Immature natural killer cell (primary cell): ENCODE measurements around the gene TMEM218. TPM values are rescaled to one million over a fixed set of nuclear protein-coding genes. Genes with fewer than 3 reads are reported as not detected.
A peak's percentile ranks its signal among the peaks of the same experiment; 100 is the strongest.
"Not testable (repeated sequence)": the region's sequence is repeated elsewhere in the genome, so short reads cannot be mapped to it uniquely, and the experiment has no call there.

Experiments used
- DNase-seq, 3 donors: peaks; one replicate each; pipeline ENCODE4 v3.0.0; 2022; ENCODE audit warnings: mixed read lengths in 1 of 3
- H3K27ac Mint-ChIP-seq, 6 donors: one replicate each; pipeline ENCODE4 v1.8.0; 2020; ENCODE audit warnings: mixed read lengths in 6 of 6, mild to moderate bottlenecking in 5 of 6, inconsistent platforms in 4 of 6, moderate library complexity in 3 of 6
- H3K27me3 Mint-ChIP-seq, 3 donors: one replicate each; pipeline ENCODE4 v1.8.0; 2020 to 2021; ENCODE audit warnings: low read depth in 3 of 3, mild to moderate bottlenecking in 3 of 3, mixed read lengths in 3 of 3, moderate library complexity in 3 of 3, inconsistent platforms in 1 of 3
- H3K36me3 Mint-ChIP-seq, 3 donors: one replicate each; pipeline ENCODE4 v1.8.0; 2020; ENCODE audit warnings: mixed read lengths in 3 of 3, inconsistent platforms in 2 of 3, mild to moderate bottlenecking in 2 of 3
- H3K4me1 Mint-ChIP-seq, 2 donors: one replicate each; pipeline ENCODE4 v1.8.0; 2020; ENCODE audit warnings: inconsistent platforms in 2 of 2, mild to moderate bottlenecking in 2 of 2, mixed read lengths in 2 of 2, moderate library complexity in 1 of 2
- H3K4me3 Mint-ChIP-seq, 5 donors: one replicate each; pipeline ENCODE4 v1.8.0; 2020; ENCODE audit warnings: mild to moderate bottlenecking in 5 of 5, mixed read lengths in 5 of 5, inconsistent platforms in 3 of 5, moderate library complexity in 3 of 5
- H3K9me3 Mint-ChIP-seq, 6 donors: one replicate each; pipeline ENCODE4 v1.8.0; 2020; ENCODE audit warnings: mild to moderate bottlenecking in 6 of 6, mixed read lengths in 6 of 6, inconsistent platforms in 4 of 6, moderate library complexity in 3 of 6
- polyA plus RNA-seq, 3 donors: library from polyadenylated mRNA; unstranded; fragments of 300-500 nt; fragmentation: Illumina TruSeq; gene quantifications; one replicate each; pipeline ENCODE4 v1.2.3, GENCODE V29; 2021

Gene TMEM218
- polyA plus RNA-seq, 3 donors from 2014 or later: 39.9 to 54.9 (median 46.6) TPM

DNA sequence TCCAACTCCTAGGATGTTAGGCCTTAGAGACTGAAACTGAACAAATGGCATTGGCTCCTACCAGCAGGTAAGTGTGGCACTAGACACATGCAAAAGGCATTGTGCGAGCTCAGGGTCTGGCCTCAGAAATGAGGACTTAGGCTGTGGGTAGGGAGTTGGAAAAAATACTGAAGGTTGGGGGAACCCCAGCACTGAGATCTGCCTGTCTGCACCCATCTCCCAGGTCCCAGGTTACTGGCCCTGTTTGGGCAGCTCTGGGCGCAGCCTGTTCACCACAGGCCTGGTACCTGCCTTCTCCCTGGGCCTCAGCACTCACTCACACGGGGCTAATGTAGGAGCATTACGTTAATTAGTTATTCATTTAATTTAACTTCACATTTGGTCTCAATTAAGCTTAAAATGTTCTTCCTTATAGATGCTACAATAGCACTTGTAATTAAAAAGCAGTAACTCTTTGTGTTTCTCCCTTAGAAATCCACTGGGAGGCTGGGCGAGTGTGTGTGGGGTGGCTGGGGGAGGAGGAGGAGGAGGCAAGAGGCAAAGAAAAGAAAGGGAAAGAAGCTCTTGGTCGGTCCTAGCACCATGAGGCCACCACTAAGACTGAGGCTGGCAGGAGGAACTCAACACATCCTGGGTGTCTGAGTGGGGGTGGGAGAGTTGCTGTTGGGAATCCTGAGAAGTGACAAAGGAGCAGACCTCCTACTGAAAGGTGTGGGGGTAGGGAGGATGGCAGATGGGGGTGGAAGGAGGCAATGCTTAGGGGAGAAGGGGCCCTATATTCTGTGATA is 19.4 kb downstream of the TMEM218 start:
- Mint-ChIP-seq H3K4me3 (no peak overlapping the region), H3K9me3 (no peaks in the 10 kb centered on the region), H3K36me3 (peaks cover 7 to 22% (median 15%) of the 10 kb centered on the region in 3 donors), H3K27ac (no peak overlapping the region), H3K27me3 (no peaks in the 10 kb centered on the region), H3K4me1 (no peaks in the 10 kb centered on the region)
- DNase-seq: no peak

DNA sequence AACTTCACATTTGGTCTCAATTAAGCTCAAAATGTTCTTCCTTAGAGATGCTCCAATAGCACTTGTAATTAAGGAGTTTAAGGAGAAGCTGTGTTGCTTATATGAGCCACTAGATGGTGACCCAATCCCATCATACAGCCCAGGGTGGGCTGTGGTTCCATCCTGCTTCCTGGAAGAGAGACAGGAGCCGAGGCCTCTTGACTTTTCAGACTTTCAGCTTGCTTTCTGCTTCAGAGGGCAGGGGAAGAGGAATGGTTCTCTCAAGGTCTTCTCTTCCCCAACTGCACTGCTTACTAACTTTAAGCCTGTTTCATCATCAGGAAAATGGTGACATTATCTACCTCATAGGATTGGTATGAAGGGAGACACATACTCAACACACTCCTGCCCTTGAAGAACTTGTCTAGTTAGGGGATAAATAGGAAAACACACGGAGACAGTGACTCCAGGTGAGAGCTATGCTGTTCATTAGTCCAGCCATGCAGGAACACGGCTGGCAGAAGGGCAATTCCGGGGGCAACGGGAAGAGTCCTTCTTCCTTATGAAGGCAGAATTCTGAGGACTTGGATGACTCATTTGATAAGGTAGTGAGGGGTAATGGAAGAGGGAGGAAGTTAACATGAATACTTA is 20.1 kb downstream of the TMEM218 start:
- DNase-seq: peak in 1 of 3 donors; percentile 14
- H3K27me3 Mint-ChIP-seq: peaks cover 0 to 1% (median 0%) of the 10 kb centered on the region in 3 donors
- peaks cover 3 to 17% (median 10%) of the 10 kb centered on the region in 3 donors for H3K36me3 Mint-ChIP-seq
- no peaks in the 10 kb centered on the region for H3K9me3 Mint-ChIP-seq
- no peak overlapping the region for H3K4me3 Mint-ChIP-seq
- H3K4me1 Mint-ChIP-seq: no peaks in the 10 kb centered on the region
- peak overlapping the region in 1 of 6 donors; percentile 28 for H3K27ac Mint-ChIP-seq

DNA sequence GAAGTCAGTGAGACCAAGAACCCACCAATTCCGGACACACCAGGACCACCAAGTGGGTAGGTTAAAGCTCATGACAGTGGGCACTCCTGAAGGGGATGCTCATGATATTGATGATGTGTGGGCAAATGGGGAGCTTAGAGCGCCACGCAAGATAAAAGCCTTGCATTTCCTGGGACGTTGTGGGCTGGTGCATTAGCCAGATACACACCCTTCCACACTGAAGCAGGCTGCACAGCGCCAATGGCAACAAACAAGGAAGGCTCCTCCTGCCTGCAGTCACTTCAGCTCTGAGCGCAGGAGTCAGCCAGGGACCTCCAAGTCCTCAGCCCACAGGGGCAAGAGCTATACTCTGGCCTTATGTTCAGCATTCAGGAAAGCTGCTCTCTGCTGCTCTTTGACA is 20.6 kb downstream of the TMEM218 start:
- Mint-ChIP-seq H3K27me3 (peaks cover 0 to 1% (median 0%) of the 10 kb centered on the region in 3 donors), H3K36me3 (peaks cover under 1 to 12% (median 5%) of the 10 kb centered on the region in 3 donors), H3K27ac (no peak overlapping the region), H3K9me3 (no peaks in the 10 kb centered on the region), H3K4me1 (no peaks in the 10 kb centered on the region), H3K4me3 (no peak overlapping the region)
- no peak for DNase-seq

DNA sequence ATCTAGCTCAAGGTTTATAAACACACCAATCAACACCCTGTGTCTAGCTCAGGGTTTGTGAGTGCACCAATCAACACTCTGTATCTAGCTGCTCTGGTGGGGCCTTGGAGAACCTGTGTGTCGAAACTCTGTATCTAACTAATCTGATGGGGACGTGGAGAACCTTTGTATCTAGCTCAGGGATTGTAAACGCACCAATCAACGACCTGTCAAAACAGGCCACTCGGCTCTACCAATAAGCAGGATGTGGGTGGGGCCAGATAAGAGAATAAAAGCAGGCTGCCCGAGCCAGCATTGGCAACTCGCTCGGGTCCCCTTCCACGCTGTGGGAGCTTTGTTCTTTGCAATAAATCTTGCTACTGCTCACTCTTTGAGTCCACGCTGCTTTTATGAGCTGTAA is 21.3 kb downstream of the TMEM218 start:
- not testable (repeated sequence) for H3K9me3 Mint-ChIP-seq, H3K36me3 Mint-ChIP-seq, DNase-seq, H3K4me1 Mint-ChIP-seq, H3K4me3 Mint-ChIP-seq, H3K27ac Mint-ChIP-seq, H3K27me3 Mint-ChIP-seq

DNA sequence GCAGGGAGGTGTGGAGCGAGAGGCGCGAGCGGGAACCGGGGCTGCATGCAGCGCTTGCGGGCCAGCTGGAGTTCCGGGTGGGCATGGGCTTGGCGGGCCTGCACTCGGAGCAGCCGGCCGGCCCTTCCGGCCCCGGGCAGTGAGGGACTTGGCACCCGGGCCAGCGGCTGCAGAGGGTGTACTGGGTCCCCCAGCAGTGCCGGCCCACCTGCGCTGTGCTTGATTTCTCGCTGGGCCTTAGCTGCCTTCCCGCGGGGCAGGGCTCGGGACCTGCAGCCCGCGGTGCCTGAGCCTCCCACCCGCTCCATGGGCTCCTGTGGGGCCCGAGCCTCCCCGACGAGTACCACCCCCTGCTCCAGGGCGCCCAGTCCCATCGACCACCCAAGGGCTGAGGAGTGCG is 21.9 kb downstream of the TMEM218 start:
- H3K4me1 Mint-ChIP-seq, H3K27me3 Mint-ChIP-seq, H3K36me3 Mint-ChIP-seq, H3K9me3 Mint-ChIP-seq, H3K4me3 Mint-ChIP-seq, H3K27ac Mint-ChIP-seq, DNase-seq: not testable (repeated sequence)

DNA sequence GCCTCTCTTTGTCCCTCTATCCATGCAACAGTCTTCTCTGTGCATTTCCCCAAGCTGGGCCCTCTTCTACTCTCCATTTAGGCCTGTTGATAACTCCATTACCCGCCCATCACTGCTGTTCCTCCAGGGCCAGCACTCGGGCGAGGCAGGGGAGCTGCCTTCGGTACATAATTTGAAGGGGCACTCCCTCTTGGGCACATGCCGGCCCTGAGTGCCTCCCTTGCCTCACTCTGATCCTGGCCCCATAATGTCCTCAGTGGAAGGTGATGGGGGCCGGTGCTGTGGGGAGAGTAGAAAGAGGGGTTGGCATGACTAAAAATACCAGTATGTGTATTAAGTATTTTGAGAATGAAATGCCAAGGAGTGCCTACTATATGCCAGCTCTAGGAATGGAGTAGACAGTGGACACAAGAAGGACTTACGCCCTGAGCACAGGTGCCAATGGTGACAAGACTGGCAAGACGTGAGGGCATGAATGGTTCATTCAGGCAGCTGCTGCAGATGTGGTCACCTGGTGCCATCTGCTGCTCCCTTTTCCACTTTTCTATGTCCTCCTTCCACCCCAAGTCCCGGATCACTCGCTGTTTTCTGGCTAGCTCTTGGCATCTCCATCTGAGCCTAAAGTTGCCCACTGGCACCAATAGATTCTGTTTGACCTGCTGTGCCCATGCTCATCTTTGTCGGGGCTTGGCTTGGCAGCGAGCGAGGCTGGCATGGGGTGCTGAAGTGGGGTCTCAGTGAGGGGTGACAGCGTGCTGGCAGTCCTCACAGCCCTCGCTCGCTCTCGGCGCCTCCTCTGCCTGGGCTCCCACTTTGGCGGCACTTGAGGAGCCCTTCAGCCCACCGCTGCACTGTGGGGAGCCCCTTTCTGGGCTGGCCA is 22.6 kb downstream of the TMEM218 start:
- Mint-ChIP-seq H3K4me1 (no peaks in the 10 kb centered on the region), H3K27me3 (peaks cover 0 to 3% (median 0%) of the 10 kb centered on the region in 3 donors), H3K36me3 (peaks cover 0 to 4% (median 4%) of the 10 kb centered on the region in 3 donors), H3K27ac (no peak overlapping the region), H3K9me3 (no peaks in the 10 kb centered on the region), H3K4me3 (no peak overlapping the region)
- DNase-seq: no peak

DNA sequence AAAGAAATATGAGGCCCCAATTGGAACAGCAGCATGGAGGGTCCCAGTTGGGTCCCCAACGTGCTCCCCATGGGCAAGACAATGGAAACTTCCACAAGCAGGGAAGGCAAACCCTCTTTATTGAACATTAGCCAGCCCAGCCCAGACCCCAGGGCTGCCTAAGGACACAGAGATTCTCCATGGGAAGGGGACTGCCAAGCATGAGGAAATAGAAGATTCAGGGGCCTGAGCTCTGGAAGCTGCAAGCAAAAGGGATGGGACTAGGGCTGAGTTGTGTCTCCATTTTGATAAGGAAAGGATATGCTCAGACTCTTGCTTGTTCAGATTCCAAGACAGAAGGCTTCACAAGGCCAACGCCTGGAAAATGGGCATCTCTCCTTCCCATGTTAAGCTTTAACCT is 23.3 kb downstream of the TMEM218 start:
- Mint-ChIP-seq H3K27ac (no peak overlapping the region), H3K4me1 (no peaks in the 10 kb centered on the region), H3K4me3 (no peak overlapping the region), H3K27me3 (peaks cover 0 to 3% (median 0%) of the 10 kb centered on the region in 3 donors), H3K36me3 (peaks cover 0 to 4% (median 4%) of the 10 kb centered on the region in 3 donors), H3K9me3 (no peaks in the 10 kb centered on the region)
- no peak for DNase-seq

DNA sequence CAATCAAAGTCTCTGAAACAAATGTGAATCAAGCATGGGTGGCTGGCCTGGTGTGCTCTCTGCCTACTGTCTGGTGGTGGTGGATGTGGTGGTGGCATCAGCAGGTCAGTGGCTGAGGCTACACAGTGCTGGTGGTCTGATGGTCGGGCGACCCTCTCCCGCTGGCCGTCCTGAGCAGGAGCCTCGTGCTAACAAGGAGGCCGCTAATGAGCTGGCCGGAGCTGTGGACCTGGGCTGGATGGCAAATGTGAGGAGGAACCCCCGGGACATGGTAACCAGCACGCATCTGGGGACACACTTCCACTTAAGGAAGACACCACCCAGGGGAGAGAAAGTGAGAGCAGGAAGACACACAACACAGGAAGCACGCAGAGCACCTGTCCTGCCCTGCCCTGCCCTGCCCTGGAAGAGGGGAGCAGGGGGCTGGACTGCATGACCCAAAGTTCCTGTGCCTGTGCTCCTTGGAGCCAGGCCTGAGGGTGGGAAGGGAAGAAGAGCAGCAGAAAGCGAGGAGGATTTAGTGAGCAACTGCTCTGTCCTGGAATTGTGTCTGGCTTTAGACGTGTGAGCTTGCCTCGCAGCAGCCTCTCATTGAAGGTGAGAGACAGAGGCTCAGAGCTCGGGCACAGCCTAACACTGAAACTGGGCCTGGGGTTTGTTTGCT is 24.7 kb downstream of the TMEM218 start:
- Mint-ChIP-seq H3K36me3 (peaks cover 0 to 4% (median 4%) of the 10 kb centered on the region in 3 donors), H3K4me3 (no peak overlapping the region), H3K27me3 (peaks cover 0 to 3% (median 1%) of the 10 kb centered on the region in 3 donors), H3K9me3 (no peaks in the 10 kb centered on the region), H3K27ac (no peak overlapping the region), H3K4me1 (no peaks in the 10 kb centered on the region)
- no peak for DNase-seq

DNA sequence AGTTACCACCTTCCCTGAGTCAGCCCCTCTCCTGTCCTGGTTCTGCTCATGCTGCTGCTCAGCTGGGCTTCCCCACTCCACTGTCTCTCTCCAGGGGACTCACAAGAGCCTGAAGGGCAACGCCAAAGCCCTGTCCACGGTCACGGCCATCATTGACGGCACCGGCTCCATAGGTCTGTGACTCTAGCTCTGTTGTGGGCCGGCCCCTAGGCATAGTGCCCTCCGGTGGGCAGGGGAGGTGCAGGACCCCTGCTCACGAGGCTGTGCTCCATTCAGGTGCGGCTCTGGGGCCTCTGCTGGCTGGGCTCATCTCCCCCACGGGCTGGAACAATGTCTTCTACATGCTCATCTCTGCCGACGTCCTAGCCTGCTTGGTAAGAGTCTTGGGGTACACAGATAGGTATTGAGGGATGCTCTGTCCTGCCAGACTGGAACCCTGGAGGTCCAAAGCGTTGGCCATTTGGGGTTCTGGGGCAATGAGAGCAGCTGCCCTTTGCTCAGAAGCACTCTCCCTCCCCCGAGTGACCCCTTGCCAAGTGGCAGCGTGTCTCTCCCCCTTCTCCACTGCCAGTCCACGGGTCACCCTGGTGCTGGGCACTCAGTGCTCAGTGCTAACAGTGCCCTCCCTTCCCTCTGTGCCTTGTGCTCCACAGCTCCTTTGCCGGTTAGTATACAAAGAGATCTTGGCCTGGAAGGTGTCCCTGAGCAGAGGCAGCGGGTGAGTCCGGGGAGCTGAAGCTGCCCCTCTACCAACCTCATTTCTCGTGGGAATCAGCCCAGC is 25.9 kb downstream of the TMEM218 start:
- Mint-ChIP-seq H3K9me3 (no peaks in the 10 kb centered on the region), H3K27me3 (peaks cover 3 to 4% (median 4%) of the 10 kb centered on the region in 3 donors), H3K27ac (no peak overlapping the region), H3K36me3 (peaks cover 0 to 3% (median 2%) of the 10 kb centered on the region in 3 donors), H3K4me3 (no peak overlapping the region), H3K4me1 (no peaks in the 10 kb centered on the region)
- no peak for DNase-seq

DNA sequence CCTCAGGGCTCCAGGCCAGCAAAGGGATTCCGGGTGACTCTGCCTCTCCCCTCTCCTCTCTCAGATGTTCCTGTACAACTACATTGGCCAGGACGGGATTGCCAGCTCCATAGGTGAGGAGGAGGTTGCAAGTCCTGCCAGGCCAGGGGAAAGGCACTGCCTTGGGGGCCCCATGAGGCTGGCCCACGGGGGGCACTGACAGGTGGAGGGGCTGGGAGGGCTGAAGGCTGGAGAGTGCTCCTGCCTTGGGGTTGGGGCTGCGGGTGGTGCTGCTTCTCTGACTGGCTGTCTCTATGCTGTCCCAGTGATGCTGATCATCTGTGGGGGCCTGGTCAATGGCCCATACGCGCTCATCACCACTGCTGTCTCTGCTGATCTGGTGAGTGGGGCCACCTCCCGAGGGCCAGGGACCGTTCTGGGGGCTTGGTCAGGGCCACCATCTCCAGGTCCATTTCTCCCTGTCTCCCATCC is 26.6 kb downstream of the TMEM218 start:
- H3K4me1 Mint-ChIP-seq: no peaks in the 10 kb centered on the region
- H3K4me3 Mint-ChIP-seq: no peak overlapping the region
- H3K9me3 Mint-ChIP-seq: no peaks in the 10 kb centered on the region
- H3K27me3 Mint-ChIP-seq: peaks cover 3 to 5% (median 4%) of the 10 kb centered on the region in 3 donors
- no peaks in the 10 kb centered on the region for H3K36me3 Mint-ChIP-seq
- DNase-seq: no peak
- H3K27ac Mint-ChIP-seq: no peak overlapping the region

DNA sequence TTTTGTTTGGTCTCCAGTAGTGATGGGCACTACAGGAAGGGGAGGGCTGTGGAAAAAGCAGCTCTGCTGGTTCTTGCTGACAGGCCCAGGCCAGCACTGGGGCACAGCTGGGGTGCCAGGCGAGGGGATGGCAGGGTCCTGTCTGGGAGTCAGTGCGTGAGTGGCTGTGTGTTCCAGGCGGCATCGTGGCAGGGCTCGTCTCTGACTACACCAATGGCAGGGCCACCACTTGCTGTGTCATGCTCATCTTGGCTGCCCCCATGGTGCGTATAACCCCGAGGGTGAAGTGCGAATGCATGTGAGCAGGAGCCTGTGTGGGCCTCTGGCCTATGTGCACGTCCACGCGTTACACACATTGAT is 27.4 kb downstream of the TMEM218 start:
- H3K27me3 Mint-ChIP-seq: peaks cover 3 to 5% (median 4%) of the 10 kb centered on the region in 3 donors
- H3K4me1 Mint-ChIP-seq: no peaks in the 10 kb centered on the region
- no peak overlapping the region for H3K27ac Mint-ChIP-seq
- no peak for DNase-seq
- H3K36me3 Mint-ChIP-seq: no peaks in the 10 kb centered on the region
- H3K9me3 Mint-ChIP-seq: no peaks in the 10 kb centered on the region
- H3K4me3 Mint-ChIP-seq: no peak overlapping the region

DNA sequence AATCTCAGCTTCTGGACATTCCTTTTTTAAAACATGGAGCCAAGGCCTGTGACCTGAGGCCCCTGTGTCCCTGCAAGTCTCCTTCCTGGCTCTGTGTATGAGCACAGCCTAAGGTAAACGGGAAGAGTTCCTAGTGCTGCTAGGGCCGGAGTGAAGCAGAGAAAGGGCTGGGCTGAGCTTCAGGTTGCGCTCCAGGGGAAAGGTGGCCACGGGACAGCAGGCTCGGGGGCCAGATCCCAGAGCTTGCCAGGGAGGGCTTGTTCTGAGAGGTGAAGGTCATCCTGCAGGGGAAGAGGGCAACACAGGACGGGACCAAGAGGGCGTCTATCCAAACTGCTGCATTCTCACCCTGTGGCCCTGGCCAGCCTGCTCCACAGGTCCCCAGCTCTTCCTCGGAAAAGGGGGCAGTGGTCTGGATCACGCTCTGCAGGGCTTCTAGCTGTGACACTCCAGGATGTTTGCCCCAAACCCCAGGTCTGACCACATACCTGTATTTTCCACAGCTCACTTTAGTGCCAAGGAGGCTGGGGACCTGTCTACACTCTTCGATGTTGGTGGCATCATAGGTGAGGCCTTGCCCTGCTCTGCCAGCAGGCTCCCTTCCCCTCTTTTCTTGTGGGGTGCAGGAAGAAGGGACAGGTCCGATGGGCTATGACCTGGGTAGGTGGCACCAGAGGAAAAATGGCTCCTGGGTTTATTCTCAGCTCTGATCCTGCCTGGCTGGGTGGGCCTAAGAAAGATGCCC is 27.9 kb downstream of the TMEM218 start:
- Mint-ChIP-seq H3K36me3 (no peaks in the 10 kb centered on the region), H3K27ac (no peak overlapping the region), H3K9me3 (no peaks in the 10 kb centered on the region), H3K4me1 (no peaks in the 10 kb centered on the region), H3K4me3 (no peak overlapping the region), H3K27me3 (peaks cover 3 to 5% (median 4%) of the 10 kb centered on the region in 3 donors)
- no peak for DNase-seq
